Measurements from ENCODE around the gene ABCA4.

The ABCA4 gene

DNA sequence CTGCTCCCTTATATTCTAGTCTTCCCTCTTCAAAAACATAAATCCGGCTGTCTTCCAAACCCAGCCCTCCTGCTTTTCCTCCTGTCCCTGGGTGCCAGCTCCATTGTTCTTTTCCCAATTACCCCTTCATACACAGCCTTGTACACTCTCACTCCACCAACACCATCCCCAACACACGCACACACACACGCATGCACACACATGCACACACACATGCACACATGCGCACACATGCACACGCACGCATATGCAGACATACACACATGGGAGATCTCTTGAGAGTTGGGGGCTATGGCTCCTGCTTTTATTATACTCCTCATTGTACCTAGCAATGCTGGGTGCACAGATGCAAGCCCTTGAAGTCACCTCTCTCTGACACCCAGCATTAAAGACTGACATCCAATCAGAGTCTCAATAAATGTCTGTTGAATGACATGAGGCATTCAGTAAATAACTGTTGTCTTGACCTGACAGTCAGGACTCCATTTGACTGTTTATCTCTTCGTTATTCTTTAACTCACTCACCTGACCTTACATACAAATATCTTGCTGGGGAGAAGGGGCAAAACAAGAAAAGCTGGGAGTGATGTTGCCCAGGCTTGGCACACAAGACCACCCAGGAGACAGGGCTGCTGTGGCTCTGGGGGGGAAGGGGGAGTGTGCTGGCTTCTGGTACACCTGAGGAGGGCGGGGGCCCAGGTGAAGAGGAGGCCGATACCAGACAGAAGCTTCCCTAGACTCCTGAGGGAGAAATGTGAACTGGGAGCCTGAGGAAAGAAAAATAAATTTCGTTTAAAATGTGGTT lies 16.0 kb downstream of the ABCA4 start:
- no peak for DNase-seq (ENCODE audit: low spot score)

DNA sequence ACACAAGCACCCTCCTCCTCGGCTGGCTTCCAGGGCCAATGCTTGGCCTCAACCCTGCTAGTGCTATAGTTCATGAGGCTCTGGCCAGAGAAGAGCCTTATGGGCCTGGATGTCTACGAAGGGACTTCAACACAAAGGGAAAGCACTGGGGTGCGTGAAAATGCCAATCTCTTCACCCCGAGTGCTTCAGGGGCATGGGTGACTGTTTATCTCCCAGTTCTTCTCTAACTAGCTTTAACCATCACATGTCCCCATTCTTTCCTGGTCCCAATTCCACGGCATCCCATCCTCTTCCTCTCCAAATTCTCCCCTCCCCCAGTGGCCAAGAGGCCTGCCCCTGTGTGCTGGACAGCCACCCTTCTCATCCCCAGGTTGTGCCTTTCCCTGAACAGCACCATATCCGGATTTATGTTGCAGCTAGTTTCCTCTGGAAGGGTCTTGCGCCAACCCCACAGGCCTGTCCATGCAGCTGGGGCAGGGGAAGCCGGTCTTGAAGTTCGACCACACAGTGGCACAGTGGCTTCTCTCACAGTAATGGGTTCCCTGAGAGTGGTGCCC lies 16.7 kb downstream of the ABCA4 start:
- DNase-seq (ENCODE audit: low spot score) = no peak

DNA sequence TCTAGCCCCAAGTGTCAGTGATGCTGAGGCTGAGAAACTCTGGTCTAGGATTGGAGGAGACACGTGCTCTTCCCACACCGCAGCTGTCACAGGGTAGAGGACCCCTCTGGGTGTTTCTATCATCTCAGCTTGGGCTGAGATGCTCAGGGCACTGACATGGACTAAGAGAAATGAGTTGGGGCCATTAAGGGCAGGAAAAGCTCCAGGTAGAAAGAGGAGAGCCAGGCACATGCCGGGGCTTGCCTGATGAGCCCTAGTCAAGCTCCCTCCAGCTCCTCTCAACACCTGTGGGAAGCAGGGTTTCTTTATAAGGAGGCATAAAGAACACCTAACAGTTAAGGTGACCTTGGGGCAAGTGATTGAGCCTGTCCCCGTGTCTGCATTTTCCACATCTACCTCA lies 17.3 kb downstream of the ABCA4 start:
- no peak for DNase-seq (ENCODE audit: low spot score)

DNA sequence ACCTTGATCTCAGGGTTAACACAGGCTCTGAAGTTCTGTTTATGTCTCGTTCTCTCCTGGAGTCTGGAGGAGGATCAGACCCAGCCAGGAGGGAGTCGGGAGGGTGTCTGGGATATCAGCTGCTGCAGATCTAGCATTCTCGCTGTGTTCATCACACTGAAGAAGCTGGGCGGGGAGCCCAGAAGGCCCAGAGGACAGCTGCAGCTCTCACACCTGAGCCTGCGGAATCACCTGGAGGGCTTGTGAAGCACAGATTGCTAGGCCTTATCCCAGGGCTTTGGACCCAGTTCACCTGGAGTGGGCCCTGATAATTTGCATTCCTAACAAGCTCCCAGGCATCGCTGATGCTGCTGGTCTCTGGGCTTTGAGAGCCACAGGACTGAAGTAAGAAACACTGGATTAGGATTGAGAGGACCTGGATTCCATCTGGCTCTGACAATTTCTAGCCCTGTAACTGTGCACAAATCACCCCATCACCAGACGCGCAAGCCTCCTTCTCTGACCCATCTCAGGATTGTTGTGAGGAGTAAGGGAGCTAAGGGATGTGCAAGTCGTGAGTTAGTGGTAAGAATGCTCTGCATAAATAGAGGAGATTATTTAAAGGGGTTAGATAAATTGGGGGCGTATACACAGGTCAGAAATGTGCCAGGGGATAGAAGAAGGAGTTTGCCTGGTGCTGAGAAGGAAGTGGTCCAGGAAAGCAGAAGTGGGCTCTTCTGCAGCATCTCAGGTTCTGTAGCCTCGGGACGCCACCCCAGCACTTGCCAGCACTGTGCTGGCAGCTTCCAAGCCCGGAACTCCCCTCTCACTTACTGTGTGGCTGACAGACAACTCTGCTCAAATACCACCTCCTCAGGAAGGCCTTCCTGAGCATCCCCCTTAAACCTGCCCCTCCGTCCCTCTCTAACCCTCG lies 19.1 kb downstream of the ABCA4 start:
- no peak for DNase-seq (ENCODE audit: low spot score)

DNA sequence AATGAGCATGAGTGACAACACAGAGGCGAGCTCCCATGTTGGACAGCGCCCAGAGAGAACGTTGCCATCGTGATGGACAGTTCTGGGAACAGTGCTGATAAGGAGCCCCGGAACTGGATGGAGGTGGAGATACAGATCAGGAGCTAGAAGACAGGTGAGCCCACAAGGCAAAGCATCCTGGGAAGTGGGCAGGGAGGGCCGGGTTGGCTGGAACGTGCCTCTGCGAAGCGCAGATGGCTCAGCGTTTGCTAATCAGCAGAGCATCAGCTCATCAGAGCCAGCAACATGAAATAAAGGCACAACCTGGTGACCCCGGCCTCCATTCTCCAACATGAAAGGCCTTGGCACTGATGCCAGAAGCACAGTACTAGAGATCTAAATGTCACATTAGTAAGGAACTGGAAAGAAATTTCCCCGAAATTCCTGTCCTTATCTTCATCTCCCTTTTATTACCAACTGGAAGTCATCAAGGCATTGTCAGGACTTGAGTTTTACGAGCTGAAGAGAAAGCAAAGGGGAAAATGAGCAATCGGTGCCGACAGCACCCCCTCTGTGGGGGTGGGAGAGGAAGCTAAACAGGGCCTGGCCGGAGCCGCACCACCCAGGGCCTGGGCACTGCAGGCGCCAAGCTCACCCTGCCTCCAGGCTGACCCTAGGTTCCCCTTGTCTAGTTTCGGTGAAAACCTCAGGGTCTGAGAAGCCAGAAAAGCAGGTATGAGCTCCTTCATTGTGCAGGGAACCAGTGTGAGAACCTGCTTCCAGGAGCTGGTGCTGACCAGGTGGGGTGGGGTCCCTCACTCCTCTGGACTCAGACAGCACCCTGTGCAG lies 19.9 kb downstream of the ABCA4 start:
- no peak for DNase-seq (ENCODE audit: low spot score)

DNA sequence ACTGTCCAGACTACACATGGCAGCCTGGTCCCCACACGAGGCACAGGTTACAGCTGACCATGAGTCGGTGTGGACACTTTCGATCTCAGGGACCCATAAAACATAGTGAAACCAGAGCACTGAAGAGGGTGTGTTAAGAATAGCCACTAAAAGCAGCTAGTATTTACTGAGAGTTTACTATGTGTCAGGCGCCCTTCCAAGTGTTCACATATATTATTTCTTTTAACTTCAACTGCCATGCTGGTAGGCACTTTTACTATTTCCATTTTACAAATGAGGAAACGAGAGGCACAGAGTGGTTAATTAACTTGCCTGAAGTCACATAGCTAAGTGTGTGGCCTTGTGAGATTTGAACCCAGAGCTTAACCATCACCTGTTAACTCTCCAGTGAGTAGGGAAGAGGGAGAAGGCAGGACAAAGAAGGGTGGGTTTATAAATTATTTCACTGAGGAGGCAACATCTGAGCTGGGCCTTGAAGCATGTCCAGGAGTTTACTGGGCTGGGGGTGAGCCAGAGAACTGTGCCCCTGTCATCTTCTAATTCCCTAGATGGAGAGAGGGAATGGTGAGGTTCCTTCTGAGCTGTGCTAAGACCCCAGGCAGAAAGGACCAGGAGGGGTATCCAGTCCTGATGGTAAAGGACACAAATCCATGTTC lies 20.7 kb downstream of the ABCA4 start:
- no peak for DNase-seq (ENCODE audit: low spot score)

DNA sequence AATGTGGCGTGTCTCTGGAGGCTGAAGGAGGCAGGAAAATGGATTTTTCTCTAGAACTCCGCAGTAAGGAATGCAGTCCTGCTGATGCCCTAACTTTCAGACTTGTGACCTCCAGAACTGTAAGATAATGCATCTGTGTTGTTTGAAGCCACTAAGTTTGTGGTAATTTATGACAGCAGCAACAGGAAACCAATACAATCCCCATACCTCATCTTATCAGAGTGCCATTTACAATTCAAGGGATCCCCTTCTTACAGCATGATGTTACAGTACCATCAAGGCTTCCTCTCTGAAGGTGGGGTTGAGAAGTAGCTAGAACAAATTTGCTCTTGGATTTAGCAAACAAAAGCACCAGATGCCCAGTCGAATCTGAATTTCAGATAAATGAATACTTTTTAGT lies 21.6 kb downstream of the ABCA4 start:
- DNase-seq (ENCODE audit: low spot score) = no peak

DNA sequence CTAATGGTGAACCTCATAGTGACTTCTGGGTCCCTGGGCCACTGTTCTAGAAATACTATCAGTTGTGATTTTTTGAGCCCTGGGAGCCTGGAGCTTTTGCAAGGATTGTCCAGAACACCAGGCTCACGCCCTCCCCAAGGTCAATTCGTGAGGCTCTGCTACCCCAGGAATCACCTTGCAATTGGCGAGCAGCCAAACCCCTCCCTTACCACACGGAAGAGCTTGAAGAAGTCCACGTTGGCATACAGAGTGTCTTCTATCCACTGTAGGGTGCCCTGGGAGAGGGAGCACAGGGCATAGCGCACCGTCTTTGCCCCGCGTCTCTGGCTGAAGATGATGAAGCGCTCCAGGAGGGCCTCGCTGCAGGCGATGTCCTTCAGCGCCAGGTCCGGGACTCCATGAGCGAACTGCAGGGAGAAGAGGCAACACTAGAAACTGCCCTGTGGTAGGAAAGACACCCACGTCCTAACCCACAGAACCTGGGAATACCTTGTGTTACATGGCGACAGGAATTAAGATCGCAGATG lies 22.3 kb downstream of the ABCA4 start:
- no peak for DNase-seq (ENCODE audit: low spot score)

DNA sequence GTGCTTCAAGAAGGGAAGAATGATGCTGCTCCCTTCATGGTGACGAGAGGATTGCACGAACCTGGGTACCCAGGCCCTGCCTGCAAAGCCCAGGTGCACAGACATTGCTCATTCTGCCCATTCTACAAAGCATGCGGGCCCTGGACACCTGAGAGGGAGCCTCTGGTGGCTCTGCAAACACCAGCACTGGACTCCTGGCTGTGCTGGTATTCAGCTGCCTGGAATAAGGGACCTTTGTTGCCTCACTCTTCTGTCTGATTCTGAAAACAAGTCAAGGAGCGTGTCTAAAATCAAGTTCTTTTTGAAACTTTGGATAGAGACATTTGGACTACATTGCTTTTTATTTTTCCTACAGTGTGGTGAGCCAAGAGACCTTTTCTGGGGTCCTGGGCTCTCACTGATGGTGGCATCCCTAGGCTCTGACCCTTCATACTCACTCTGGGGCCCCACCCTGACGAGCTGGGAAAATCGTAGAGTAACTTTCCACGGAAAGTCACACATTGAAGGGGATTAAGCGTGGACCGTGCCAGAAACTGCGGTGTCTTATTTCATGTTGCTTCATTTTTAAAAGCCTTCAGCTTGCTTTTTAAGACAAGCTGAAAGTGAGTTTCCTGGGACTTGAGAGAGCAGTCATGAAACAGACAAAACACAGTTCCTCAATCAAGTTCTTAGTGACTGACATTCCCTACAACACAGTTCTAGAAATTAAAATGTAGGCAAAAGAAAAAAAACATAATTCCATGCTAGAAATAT lies 24.0 kb downstream of the ABCA4 start:
- no peak for DNase-seq (ENCODE audit: low spot score)

DNA sequence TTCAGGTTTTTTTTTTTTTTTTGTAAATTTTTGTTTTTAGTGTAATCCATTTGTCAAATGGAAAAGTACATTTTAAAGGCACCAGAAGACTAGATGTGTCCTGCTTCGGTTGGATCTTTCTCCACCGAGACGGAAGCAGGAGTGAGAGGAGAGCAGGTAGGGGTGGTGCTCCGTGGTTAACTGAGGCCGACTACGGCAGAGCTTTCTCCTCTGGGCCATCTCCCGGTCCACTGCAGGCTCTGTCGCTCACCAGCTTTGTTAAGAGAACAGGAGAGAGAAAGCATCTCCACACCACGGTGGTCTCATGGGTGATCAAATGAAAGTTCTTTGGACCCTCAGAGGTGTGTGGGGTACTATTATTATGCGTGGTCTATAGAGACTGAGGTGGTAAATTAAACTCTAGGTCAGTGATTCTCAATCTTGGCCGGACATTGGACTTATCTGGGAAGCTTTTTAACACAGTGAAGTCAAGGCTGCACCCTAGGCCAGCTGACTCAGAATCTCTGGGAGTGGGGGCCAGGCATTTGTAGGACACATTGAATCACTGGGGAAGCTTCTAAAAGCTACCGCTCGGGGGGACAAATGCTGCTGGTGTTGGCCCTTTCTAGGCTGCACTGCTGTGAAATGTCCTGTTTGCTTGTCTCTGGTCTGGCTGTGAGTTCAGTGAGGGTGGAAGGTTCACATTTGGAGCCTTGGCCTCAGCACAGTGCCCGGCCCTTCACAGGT lies 25.0 kb downstream of the ABCA4 start:
- DNase-seq (ENCODE audit: low spot score) = no peak

DNA sequence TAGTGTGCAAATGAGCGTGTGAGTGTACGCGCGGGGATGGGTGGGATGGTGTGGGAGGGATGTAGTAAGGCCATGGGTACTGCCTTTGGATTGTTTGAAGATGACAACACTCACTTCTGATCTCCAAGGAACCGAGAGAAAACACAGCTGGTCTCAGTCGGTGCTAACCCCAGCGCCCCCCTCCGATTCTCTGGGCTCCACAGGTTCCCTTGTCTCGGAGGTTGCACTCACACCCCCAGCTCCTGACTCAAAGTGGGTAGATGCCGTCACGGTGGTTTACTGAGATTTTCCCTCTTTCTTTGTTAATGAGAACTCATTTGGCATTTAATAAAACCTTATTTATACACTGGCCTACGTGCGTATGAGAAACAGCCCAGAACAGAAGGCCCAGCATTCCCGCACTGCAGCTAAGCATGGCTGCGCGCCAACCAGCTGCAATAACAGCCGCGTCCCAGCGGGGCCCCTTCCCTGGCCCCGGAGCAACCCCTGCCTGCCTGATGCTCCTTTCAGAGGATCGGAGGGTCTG lies 25.8 kb downstream of the ABCA4 start:
- no peak for DNase-seq (ENCODE audit: low spot score)

DNA sequence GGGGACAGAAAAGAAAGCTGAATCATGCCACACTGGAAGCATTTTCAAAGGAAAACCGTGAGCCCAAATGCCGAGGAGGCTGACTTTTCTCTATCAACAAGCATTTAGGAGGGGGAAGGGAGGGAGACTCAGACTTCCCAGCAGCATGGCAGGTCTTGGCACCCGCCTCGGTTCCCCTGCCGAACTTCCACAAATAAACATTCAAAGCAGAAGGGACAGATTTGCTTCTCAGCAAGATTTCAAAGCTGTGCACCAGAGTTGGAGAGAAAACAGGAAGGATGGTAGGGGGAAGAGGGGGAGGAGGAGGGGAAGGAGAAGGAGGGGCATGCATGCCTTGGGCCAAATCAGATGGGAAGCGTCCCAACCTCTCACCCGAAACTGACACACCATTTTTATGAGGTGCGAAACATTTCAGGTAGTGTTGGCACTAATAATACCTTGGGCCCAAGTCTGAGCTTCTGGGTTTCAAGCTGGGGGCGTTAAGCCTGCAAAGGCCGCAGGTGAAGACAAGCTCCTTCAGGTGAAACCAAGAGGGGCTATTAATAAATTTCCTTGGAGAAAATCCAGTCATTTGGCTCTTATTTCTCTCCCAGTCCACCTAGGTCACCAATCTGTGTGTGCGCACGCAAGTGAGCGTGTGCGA lies 26.4 kb downstream of the ABCA4 start:
- no peak for DNase-seq (ENCODE audit: low spot score)

DNA sequence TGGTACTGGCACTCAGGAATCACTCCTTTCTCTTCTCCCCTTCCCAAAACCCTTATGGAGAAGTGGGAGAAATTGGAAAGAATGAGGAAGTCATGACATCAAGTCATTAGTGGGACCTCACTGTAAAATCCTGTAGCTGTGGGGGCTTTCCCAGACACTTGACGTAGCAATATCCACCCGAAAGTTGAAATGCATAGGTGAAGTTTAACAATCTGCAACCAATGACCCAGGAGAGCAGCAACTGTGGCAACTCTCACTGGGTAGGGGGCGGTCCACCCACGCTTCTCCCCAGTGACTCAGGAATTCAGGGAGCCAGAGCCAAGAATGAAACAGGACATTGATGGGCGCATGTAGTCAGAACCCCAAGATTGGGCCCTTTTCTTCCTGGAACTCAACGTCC lies 27.0 kb downstream of the ABCA4 start:
- DNase-seq (ENCODE audit: low spot score) = no peak

DNA sequence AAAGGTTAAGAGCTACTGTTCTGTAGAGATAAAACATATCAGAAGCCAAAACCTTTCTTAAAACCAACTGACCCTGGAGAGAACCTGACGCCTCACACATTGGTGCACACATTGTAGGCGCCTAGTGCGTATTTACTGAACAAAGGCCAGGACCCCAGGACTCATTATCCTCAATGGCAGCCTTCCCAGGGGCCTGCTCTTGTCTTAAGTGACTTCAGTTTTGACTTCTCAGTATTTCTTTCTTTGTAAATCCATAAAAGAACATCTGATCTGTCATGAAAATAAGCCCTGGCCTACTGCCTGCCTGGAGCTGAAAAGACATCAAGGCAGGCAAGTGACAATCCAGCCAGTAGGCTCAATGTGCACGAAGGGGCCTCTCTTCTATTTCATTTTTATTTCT lies 27.6 kb downstream of the ABCA4 start:
- DNase-seq (ENCODE audit: low spot score) = no peak

DNA sequence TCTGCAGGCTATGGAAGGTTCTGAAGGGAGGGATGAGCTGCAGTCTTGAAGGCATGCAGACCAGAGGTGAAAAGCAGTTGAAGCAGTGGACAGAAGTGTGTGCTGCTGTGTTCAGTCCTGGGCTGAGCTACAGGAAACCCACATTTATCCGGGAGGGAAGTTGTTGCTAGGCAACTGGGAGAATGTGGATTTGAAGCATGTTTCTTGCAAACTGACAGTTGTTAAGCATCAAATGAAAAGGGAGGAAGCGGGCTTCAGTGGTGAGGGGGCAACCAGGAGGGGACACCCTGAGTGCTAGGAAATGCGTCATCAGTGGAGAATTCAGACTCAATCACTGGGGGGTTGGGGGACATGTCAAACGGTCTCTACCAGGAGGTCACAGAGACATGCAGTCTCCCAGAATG lies 28.7 kb downstream of the ABCA4 start:
- no peak for DNase-seq (ENCODE audit: low spot score)

DNA sequence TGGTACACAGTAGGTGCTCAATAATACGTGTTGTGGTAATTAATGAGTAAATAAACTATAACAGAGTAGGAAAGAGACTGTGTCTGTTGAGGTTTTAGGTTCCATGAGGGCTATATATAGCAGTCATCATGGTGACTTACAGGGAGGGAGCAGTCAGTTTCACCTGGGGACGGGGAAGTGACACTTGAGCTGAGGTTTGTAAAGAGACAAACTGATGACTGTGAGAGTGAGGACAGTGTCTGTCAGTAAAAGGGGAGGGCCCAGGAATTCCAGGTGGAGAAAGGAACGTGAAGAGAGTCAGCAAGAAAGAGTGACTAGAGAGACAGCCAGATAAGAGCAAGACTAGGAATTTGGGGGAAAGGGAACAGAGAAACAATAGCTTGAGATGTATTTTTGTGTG lies 30.2 kb downstream of the ABCA4 start:
- no peak for DNase-seq (ENCODE audit: low spot score)

DNA sequence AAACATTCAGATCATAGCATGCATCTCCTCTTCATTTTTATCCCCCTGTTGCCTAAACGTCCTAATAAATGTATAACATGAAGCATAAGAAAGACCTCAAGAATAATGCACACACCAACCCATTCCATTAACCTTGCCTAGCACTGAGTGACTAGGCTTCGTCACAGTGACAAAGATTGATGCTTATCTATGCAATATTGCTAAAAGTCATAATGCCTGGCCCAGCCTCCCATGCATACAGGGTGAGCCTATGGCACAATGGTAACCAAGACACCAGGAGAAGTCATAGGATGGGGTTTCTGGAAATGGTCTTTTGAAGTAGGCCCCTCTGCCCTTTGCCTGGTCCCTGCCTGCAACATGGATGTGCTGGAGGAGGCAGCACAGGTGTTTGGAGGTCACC lies 33.8 kb downstream of the ABCA4 start:
- no peak for DNase-seq (ENCODE audit: low spot score)

DNA sequence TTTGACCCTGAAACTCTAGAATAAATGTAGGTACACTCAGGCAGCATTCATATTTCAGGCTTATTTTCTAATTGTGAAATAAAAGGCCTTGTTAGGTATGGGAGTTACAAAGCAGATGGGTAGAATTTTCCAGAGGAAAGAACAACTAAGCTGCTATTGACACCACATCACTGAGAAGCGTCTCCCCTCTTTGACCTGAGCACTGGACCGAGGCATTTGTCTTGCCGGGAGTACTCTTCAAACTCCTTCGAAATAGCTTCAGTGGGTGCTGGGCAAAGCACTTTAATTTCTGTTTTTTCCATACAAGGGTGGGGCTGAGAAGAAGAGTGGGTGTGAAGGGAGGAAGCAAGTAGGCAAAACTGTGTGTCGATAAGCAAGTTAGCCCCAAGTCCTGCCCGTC lies 36.4 kb downstream of the ABCA4 start:
- no peak for DNase-seq (ENCODE audit: low spot score)

DNA sequence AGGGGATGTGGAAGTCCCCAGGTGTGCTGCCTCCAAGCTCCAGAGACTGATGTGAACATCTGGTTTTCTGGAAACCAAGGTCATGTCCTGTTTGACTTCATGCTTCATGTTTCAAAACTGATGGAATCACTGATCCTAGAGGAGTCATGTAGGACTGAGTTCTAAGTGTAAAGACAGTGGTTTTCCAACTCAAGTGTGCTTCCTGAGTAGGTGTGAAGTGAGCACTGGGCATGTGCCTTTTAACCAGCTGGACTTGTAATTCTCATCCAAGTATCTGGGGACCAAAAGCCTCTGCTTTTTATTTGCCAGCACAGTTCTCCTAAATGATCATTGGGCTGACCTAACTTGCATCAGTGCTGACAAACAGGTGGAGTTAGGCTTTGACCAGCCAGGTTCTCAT lies 36.9 kb downstream of the ABCA4 start:
- DNase-seq (ENCODE audit: low spot score) = no peak

All from NAMALWA (cell line).